HG03095 (cell line): ENCODE data around the gene FSTL3.

ENCODE experiments used
- ATAC-seq: cut with Tn5 transposase; IDR thresholded peaks from one replicate; pipeline ENCODE4 v1.9.1; 2021; ENCODE audit warnings: moderate library complexity; ENCODE audit not compliant: unreplicated experiment

The FSTL3 gene

GRCh38 chr19:644789-645188, 31.4 kb upstream of the FSTL3 start:
- ATAC-seq: no peak

GRCh38 chr19:645912-646778, 30.0 kb upstream of the FSTL3 start:
- no peak for ATAC-seq

GRCh38 chr19:646779-647565, 29.2 kb upstream of the FSTL3 start:
- no peak for ATAC-seq

DNA sequence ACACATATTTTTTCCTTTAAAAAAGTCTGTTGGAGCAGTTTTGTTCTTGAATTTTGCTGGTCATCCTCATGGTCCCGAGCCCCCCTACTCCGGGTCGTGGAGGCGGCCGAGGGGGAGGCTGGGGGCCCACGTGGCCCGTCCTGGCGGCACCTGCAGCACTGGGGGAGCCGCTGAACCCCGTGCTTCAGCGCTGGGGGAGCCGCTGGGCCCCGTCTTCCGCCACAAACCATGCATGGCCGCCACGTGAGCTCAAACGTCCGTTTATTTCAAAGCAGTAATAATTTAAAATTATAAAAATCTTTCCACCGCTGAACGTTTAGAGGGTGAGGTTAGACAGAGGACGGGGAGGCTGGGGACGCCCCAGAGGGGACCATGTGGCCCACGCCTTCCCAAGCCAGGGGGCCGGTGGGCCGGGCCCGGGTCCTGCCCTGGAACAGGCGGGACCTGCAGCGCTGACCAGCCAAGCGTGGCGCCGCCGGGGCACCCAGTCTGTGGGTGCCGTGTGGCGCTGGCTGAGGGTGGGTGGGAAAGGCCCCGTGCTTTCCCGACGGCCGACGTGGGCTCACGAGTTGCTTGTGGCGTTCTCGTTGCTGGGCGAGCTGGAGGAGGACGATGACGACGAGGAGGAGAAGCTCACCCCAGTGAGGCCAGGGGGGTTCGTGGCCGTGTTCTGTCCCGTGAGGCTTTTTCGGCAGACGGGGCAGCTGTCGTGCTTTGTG, 28.5 kb upstream of the FSTL3 start:
- no peak for ATAC-seq

DNA sequence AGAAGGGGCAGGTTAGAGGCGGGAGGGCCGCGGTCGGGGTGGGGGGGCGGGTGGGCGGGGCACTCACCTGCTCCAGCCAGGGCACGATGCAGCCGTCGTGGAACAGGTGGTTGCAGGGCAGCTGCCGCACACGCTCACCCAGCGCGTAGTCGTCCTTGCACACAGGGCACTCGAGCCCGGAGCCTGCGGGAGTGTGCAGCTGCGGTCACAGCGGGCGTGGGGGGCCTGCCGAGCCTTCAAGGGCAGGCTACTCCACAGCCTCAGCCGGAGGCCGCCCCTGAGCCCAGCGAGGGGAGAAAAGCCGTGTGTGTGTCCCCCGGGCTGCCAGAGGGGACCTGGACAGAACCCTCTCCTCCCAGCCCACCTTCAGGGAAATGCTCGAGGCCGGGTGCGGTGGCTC, 27.9 kb upstream of the FSTL3 start:
- no peak for ATAC-seq

GRCh38 chr19:648904-649801, 27.0 kb upstream of the FSTL3 start:
- ATAC-seq: no peak

- no peak for ATAC-seq
Observed at GRCh38 chr19:650121-650520, 26.1 kb upstream of the FSTL3 start.

DNA sequence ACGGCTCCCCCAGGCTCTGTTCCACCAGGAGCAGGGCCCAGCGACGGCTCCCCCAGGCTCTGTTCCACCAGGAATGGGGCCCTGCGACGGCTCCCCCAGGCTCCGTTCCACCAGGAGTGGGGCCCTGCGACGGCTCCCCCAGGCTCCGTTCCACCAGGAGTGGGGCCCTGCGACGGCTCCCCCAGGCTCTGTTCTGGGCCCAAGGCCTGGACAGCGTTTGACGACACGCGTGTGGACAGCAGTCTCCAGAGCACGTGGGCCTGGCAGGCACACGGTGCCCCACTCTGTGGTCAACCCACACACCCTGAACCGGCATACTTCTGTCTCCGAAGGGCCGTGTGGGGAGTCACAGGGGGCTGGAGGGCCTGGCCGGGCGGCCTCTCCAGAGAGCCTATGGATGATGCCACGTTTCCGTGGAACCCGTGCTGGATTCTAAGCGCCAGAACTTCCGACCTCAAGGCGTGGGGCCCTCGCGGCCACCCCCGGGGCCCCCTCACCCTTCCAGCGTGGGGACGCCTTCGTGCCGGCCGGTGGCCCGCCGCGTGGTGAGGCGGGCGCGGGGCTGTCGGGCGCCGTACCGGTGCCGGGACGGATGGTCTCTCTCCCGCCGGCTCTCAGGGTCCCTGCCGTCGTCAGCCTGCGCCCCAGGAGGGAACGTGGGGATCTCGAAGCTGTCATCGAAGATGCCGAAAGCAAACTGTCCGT, 24.9 kb upstream of the FSTL3 start:
- no peak for ATAC-seq

DNA sequence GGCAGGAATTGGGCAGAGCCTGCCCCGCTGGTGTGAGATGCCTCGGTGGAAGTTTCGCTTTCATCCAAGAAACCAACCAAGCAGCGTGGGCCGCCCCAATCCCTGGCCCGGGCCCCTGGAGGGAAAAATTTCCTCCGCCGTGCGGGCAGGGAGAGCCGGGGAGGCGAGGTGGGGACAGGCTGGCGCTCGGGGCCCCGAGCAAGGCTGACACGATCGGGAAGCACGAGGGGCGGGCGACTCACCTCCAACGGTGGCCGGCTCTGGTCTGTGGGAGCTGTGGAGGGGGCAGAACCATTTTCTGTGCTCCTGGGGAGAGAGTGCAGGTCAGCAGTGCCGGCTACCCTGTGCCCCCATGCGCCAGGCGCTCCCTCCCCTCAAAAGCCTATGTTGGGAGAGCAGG, 24.2 kb upstream of the FSTL3 start:
- no peak for ATAC-seq

DNA sequence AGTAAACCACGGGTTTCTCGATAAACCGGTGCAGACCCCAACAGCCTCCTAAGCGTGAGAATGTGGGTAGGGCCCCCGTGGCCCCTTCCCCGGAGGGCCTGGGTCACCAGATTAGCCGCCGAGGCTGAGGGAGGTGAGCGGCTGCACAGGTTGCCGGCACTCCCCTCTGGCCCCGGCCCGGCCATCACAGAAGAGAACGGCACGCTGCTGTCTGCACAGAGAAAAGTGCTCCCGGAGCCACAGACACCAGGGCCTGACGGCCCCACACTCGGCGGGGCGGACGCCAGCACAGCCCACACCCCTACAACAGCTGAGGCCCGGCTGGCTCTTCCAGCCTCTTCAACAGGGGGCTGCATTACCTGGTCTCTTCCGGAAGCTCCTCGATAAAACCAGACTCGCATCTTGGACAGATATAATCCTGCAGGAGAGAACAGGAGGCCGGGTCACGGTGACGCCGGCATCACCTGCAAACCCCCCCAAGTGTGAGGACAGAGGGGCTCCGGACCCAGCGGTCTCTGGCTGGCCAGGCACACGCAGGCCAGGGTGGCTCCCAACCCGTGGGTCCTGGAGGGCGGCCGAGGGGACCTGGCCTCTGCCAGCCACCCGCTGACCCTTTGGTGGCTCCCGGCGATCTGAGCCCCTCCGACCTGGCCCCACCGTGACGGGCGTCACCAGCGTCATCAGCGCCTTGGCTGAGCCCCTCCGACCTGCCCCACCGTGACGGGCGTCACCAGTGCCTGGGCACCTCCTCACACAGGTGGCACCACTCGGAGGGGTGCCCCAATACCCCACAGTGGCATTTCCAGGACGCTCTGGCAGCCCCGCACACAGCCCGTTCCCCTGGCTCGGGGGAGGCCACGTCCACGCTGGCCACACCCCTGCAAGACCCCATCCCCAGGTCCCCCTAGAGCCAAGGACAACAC, 23.5 kb upstream of the FSTL3 start:
- no peak for ATAC-seq

DNA sequence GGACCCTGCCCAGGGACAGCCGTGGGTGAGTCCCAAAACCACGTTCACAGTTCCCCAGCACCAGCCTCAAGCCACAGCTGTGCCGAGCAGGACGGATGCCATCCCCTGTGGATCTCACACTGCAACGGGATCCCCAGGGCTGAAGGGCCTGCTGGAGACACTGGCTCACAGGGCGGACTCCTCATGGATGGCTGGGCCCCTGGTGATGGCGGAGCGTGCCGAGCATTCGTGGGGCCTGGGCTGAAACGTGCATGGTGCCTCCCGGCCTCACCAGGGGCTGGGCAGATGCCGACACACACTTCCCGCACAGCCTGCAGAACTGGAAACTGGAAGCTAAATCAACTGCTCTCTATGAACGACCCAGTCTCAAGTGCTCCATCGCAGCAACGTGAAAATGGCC, 22.8 kb upstream of the FSTL3 start:
- ATAC-seq: no peak

DNA sequence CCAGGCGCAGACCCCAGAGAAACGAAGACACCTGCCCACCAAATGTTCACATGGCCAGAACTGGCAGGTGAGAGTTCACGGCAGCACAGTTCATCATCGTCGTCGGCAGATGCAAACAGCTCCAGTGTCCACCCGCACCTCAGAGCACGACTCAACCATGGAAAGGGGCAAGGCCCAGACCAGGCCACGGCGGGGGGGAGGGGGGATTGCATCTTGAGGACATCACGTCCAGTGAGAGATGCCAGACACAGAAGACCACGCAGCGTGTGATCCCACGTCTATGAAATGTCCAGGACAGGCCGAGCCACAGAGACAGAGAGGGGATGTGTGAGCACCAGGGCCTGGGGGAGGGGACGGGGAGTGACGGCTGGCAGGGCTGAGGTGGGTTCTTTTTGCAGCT, 20.5 kb upstream of the FSTL3 start:
- ATAC-seq: no peak

DNA sequence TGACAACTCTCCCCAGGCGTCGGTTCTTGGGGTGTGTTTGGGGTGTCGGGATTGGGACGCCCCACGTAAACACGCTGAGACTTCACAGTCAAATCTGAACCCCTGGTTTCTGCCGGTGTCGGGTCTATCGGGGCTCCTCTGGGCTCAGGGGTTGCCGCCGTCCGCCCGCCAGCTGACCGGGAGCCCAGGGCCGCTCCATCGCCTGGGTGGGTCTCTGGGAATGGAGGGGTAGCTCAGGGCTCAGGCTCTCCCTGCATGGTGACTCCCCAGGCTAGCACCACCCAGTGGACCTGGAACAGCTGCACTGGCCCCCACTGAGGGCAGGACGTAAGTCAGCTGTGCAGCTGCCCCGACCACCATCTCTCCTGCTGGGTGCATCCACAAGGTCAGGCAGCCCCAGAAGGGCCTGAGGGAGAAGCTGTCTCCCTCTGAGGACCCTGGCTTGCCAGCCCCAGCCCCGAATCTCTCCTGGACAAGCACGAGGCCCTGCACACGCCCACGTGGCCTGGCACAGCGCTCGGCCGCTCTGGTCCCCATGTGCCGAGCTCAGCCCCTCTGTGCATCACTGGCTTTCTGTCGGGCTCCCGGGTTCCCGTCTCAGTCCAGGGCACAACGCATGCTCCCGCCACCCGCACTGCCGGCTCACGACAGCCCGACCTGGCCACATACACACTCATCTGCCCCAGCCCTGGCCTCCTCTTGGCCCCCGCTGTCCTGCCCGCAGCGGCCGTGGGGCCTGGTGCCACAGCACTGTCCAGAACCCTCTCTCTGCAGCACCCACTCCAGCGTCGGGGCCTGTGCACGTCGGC, 19.2 kb upstream of the FSTL3 start:
- no peak for ATAC-seq

GRCh38 chr19:657611-658010, 18.6 kb upstream of the FSTL3 start:
- ATAC-seq: no peak

GRCh38 chr19:658059-658839, 17.9 kb upstream of the FSTL3 start:
- no peak for ATAC-seq

GRCh38 chr19:658916-659839, 17.0 kb upstream of the FSTL3 start:
- ATAC-seq: no peak
